Smooth muscle cell (in vitro differentiated cells): ENCODE data around the gene ZCCHC12. TPM values are rescaled to one million over a fixed set of nuclear protein-coding genes. Genes with fewer than 3 reads are reported as not detected.

Experiments
- DNase-seq: peaks from one replicate; lab custom pipeline; 2025; ENCODE audit not compliant: unreplicated experiment; lab: John Stamatoyannopoulos, UW
- H2AFZ ChIP-seq: fragments of 200-600 bp; sonication (generic); 2 replicates; pipeline ENCODE4 v1.6.0; 2016; ENCODE audit warnings: antibody characterized with exemption, low read depth, mild to moderate bottlenecking
- H3F3A ChIP-seq: fragments of 200-600 bp; sonication (generic); 2 replicates; pipeline ENCODE4 v1.6.0; 2017; ENCODE audit warnings: antibody characterized with exemption, low read depth
- H3K27ac ChIP-seq: fragments of 200-600 bp; sonication (generic); 2 replicates; pipeline ENCODE4 v1.5.1; 2016; ENCODE audit warnings: low read depth, mild to moderate bottlenecking
- H3K27me3 ChIP-seq: fragments of 200-600 bp; sonication (generic); 2 replicates; pipeline ENCODE4 v1.6.1; 2016; ENCODE audit warnings: low read depth, mild to moderate bottlenecking
- H3K36me3 ChIP-seq: fragments of 200-600 bp; sonication (generic); 2 replicates; pipeline ENCODE4 v1.5.1; 2016; ENCODE audit warnings: low read depth
- H3K4me1 ChIP-seq: fragments of 200-600 bp; sonication (generic); 2 replicates; pipeline ENCODE4 v1.5.1; 2016; ENCODE audit warnings: low read depth
- H3K4me2 ChIP-seq: fragments of 200-600 bp; sonication (generic); 2 replicates; pipeline ENCODE4 v1.6.0; 2016; ENCODE audit warnings: mild to moderate bottlenecking
- H3K4me3 ChIP-seq: fragments of 200-600 bp; sonication (generic); 2 replicates; pipeline ENCODE4 v1.5.1; 2016; ENCODE audit warnings: mild to moderate bottlenecking
- H3K79me2 ChIP-seq: fragments of 200-600 bp; sonication (generic); 2 replicates; pipeline ENCODE4 v1.6.0; 2016; ENCODE audit warnings: low read depth, mild to moderate bottlenecking
- H3K9ac ChIP-seq: fragments of 200-600 bp; sonication (generic); 2 replicates; pipeline ENCODE4 v1.6.0; 2016; ENCODE audit warnings: low read depth
- H3K9me3 ChIP-seq: fragments of 200-600 bp; sonication (generic); replicated peaks from 2 replicates; pipeline ENCODE4 v1.5.1; 2016; ENCODE audit warnings: low read depth
- H4K20me1 ChIP-seq: fragments of 200-600 bp; sonication (generic); 2 replicates; pipeline ENCODE4 v1.6.0; 2016; ENCODE audit warnings: low read depth
- CTCF ChIP-seq: fragments of 200-600 bp; sonication (generic); IDR thresholded peaks from 2 replicates; pipeline ENCODE4 v1.5.1; 2017; ENCODE audit warnings: borderline replicate concordance, mild to moderate bottlenecking, antibody characterized with exemption; ENCODE audit not compliant: insufficient read depth, poor library complexity, severe bottlenecking
- WGBS: methylation state at CpG from one replicate; pipeline ENCODE4 v1.1.7; 2016; ENCODE audit warnings: low lambda C conversion rate; 5-methylcytosine and 5-hydroxymethylcytosine counted together
- polyA plus RNA-seq: library from polyadenylated mRNA; unstranded; fragments of >200 nt; fragmentation: Nextera tagmentation; extraction: Ambion mirVana; gene quantifications from 2 replicates; pipeline ENCODE4 v1.2.1, GENCODE V29; 2016
- total RNA-seq: library from RNA; depleted of rRNA; stranded (reverse); fragments of >200 nt; gene quantifications from 2 replicates; pipeline ENCODE4 v1.2.3, GENCODE V29; 2014

Gene ZCCHC12
- total and polyA plus RNA-seq, 2 experiments from 2014 or later: not detected

DNA sequence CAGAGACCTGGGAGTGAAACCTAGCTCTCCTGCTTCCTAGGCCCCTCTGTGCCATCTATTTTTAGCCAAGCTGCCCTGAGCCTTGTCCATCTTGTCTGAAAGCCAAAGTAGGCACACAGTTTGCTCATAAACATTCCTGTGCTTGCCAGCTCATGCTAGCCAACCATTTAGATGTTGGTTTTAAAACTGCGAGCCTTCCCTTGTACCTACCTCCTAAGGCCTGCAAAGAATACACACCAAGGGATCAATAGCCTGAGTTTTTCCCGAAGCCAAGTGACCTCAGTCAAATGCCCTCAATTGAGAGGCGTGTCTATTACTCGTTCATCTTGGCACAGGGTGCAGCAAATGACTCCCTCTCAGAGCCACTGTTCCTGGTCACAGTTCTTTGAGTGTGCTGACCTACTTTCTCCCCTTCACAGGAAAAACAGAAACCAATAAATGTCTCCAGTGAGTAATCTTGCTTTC lies 48.5 kb downstream of the ZCCHC12 start:
- Histone ChIP-seq H2AFZ (no peak overlapping the region), H4K20me1 (no peaks in the 10 kb centered on the region), H3K79me2 (no peaks in the 10 kb centered on the region), H3K9ac (no peak overlapping the region), H3K4me1 (no peaks in the 10 kb centered on the region), H3K4me2 (no peak overlapping the region), H3K36me3 (no peaks in the 10 kb centered on the region), H3K27me3 (no peaks in the 10 kb centered on the region), H3F3A (no peaks in the 10 kb centered on the region), H3K4me3 (no peak overlapping the region), H3K27ac (no peak overlapping the region), H3K9me3 (no peaks in the 10 kb centered on the region)
- no peak for TF ChIP-seq CTCF
- DNase-seq: no peak
- 72% methylated on average over 4 of the region's 4 CpGs for WGBS

Other genes with a start within 250 kb of the ZCCHC12 start
- 85.9 and 97.2 TPM in 2 replicates for gene IL13RA1, start 96.2 kb upstream of the ZCCHC12 start, total RNA-seq
- gene IL13RA1, start 96.2 kb upstream of the ZCCHC12 start, polyA plus RNA-seq: 50.5 and 67.0 TPM in 2 replicates
- gene LONRF3, start 150.8 kb downstream of the ZCCHC12 start, total RNA-seq: 0.36 TPM in 1 of 2 replicates, not detected in the other
- 0.53 TPM in 1 of 2 replicates, not detected in the other for gene LONRF3, start 150.8 kb downstream of the ZCCHC12 start, polyA plus RNA-seq
- not detected in 2 replicates for gene CT47C1, start 249.2 kb downstream of the ZCCHC12 start, total RNA-seq
- gene CT47C1, start 249.2 kb downstream of the ZCCHC12 start, polyA plus RNA-seq: not detected in 2 replicates